Activated CD8-positive, alpha-beta memory T cell treated with anti-CD3 and anti-CD28 coated beads for 4 hours (primary cell): ENCODE results near the gene FLT1.

ENCODE experiments used
- DNase-seq, 2 donors: peaks; one replicate each; pipeline ENCODE4 v3.0.0-alpha.2; 2020; ENCODE audit warnings: low read depth in 2 of 2

The FLT1 gene

GRCh38 chr13:28342251-28342650, 152.7 kb downstream of the FLT1 start:
- DNase-seq: no peak

- no peak for DNase-seq
These were observed 154.6 kb downstream of the FLT1 start for GRCh38 chr13:28340272-28340793.

GRCh38 chr13:28339419-28339818, 155.5 kb downstream of the FLT1 start:
- no peak for DNase-seq

GRCh38 chr13:28338742-28339141, 156.2 kb downstream of the FLT1 start:
- no peak for DNase-seq

- DNase-seq: no peak
These were observed 156.8 kb downstream of the FLT1 start for GRCh38 chr13:28338006-28338574.

GRCh38 chr13:28337166-28338005, 157.5 kb downstream of the FLT1 start:
- DNase-seq: no peak

GRCh38 chr13:28336193-28336657, 158.7 kb downstream of the FLT1 start:
- DNase-seq: no peak

- no peak for DNase-seq
These were observed 161.6 kb downstream of the FLT1 start for GRCh38 chr13:28333204-28333881.

- DNase-seq: no peak
These were observed 165.4 kb downstream of the FLT1 start for GRCh38 chr13:28329395-28330158.

GRCh38 chr13:28328271-28328607, 166.7 kb downstream of the FLT1 start:
- no peak for DNase-seq

GRCh38 chr13:28327373-28328270, 167.3 kb downstream of the FLT1 start:
- no peak for DNase-seq

GRCh38 chr13:28326056-28326455, 168.9 kb downstream of the FLT1 start:
- DNase-seq: no peak

GRCh38 chr13:28325022-28325421, 169.9 kb downstream of the FLT1 start:
- no peak for DNase-seq

GRCh38 chr13:28324181-28324789, 170.6 kb downstream of the FLT1 start:
- DNase-seq: peak; percentile 6 to 12

- DNase-seq: no peak
These were observed 172.5 kb downstream of the FLT1 start for GRCh38 chr13:28322256-28322905.

- DNase-seq: no peak
These were observed 173.2 kb downstream of the FLT1 start for GRCh38 chr13:28321756-28322155.

GRCh38 chr13:28320884-28321574, 173.9 kb downstream of the FLT1 start:
- no peak for DNase-seq

GRCh38 chr13:28320209-28320608, 174.7 kb downstream of the FLT1 start:
- DNase-seq: no peak

GRCh38 chr13:28319528-28319927, 175.4 kb downstream of the FLT1 start:
- no peak for DNase-seq
